Sigmoid colon (tissue), 7 donors: ENCODE results near the gene PUSL1. TPM values are rescaled to one million over a fixed set of nuclear protein-coding genes. Genes with fewer than 3 reads are reported as not detected.

Experiments
- DNase-seq: peaks from one replicate; pipeline ENCODE4 v3.0.0-alpha.2; 2019
- H3K27ac ChIP-seq, 4 donors: fragments of 200-600 bp; sonication (generic); one replicate each; pipeline ENCODE4 v1.5.1; 2016 to 2019; ENCODE audit warnings: mild to moderate bottlenecking in 1 of 4
- H3K27me3 ChIP-seq, 3 donors: fragments of 200-600 bp; sonication (generic); one replicate each; pipeline ENCODE4 v1.5.1; 2019; ENCODE audit warnings: mild to moderate bottlenecking in 1 of 3
- H3K36me3 ChIP-seq, 4 donors: fragments of 200-600 bp; sonication (generic); one replicate each; pipeline ENCODE4 v1.5.1; 2016 to 2019
- H3K4me1 ChIP-seq, 4 donors: fragments of 200-600 bp; sonication (generic); one replicate each; pipeline ENCODE4 v1.5.1; 2017 to 2019
- H3K4me3 ChIP-seq, 4 donors: fragments of 200-600 bp; sonication (generic); one replicate each; pipeline ENCODE4 v1.5.1; 2017 to 2019; ENCODE audit warnings: mild to moderate bottlenecking in 2 of 4, moderate library complexity in 1 of 4
- H3K9me3 ChIP-seq, 4 donors: fragments of 200-600 bp in 3 of 4; sonication (generic) in 3 of 4; one replicate each; pipeline versions ENCODE4 v1.5.1 to v1.6.1; 2013 to 2019
- CTCF ChIP-seq, 4 experiments: fragments of 450-650 bp in 3 of 4; fragments of 200-600 bp in 1 of 4; IDR thresholded peaks; one replicate each; pipeline ENCODE4 v1.5.1; 2016 to 2019; ENCODE audit warnings: antibody characterized with exemption in 4 of 4, mild to moderate bottlenecking in 3 of 4, moderate library complexity in 2 of 4
- EP300 ChIP-seq, 4 donors: sonication (generic); formaldehyde crosslinking; IDR thresholded peaks; one replicate each; pipeline ENCODE4 v1.6.1; 2017; ENCODE audit warnings: antibody characterized with exemption in 4 of 4
- POLR2A ChIP-seq, 2 donors: fragments of 450-650 bp; IDR thresholded peaks; one replicate each; pipeline ENCODE4 v1.6.1; 2016; ENCODE audit warnings: antibody characterized with exemption in 2 of 2, mild to moderate bottlenecking in 2 of 2, moderate library complexity in 2 of 2
- POLR2AphosphoS5 ChIP-seq, 4 donors: sonication (generic); formaldehyde crosslinking; IDR thresholded peaks; one replicate each; pipeline ENCODE4 v1.6.1; 2017; ENCODE audit warnings: antibody characterized with exemption in 4 of 4
- WGBS, 2 donors: extraction: QIAGEN DNeasy Blood & Tissue Kit; methylation state at CpG; one replicate each; pipeline ENCODE4 v1.1.7; 2013; 5-methylcytosine and 5-hydroxymethylcytosine counted together
- intact Hi-C: fragments of 100-400 bp; cut with DNase I; formaldehyde crosslinking; loops from one replicate; pipeline ENCODE4 v1.15.1; 2023
- polyA plus RNA-seq, 3 donors: library from polyadenylated mRNA; stranded (reverse); fragments of 200-250 nt; gene quantifications; one replicate each; pipeline ENCODE4 v1.2.3, GENCODE V29; 2013
- total RNA-seq, 4 donors: library from RNA; depleted of rRNA; stranded (reverse); fragments of >200 nt; gene quantifications; one replicate each; pipeline ENCODE4 v1.1.0, GENCODE V29; 2016
- donor health status: healthy with polysubstance abuse.
- donor health status: Bipolar disorder and iron deficiency.
- donor health status: healthy.

Gene PUSL1
- total and polyA plus RNA-seq, 7 donors, result 12.6 to 24.0 (median 18.9) TPM

GRCh38 chr1:1336446-1336845, 28.0 kb downstream of the PUSL1 start:
- Histone ChIP-seq H3K27me3 (no peaks in the 10 kb centered on the region), H3K27ac (no peak overlapping the region), H3K9me3 (no peaks in the 10 kb centered on the region), H3K36me3 (peaks cover 16 to 56% (median 31%) of the 10 kb centered on the region in 4 donors), H3K4me1 (no peaks in the 10 kb centered on the region), H3K4me3 (no peak overlapping the region)
- intact Hi-C loops, result no loop called here
- no peak for DNase-seq
- WGBS, 2 donors, result 91 to 92% methylated on average over 26 of the region's 26 CpGs
- TF ChIP-seq POLR2AphosphoS5 (IDR thresholded peaks at IDR 0.05) (no peak), EP300 (IDR thresholded peaks at IDR 0.05) (no peak), POLR2A (IDR thresholded peaks at IDR 0.05) (no peak), CTCF (IDR thresholded peaks at IDR 0.05) (no peak)

- no peak for DNase-seq
- 86 to 92% methylated on average over 32 of the region's 32 CpGs for WGBS, 2 donors
- intact Hi-C loops, result no loop called here
- Histone ChIP-seq H3K9me3 (no peaks in the 10 kb centered on the region), H3K27ac (no peak overlapping the region), H3K4me3 (no peak overlapping the region), H3K4me1 (no peaks in the 10 kb centered on the region), H3K27me3 (no peaks in the 10 kb centered on the region), H3K36me3 (peaks cover 16 to 63% (median 37%) of the 10 kb centered on the region in 4 donors)
- TF ChIP-seq CTCF (IDR thresholded peaks at IDR 0.05) (no peak), POLR2A (IDR thresholded peaks at IDR 0.05) (no peak), EP300 (IDR thresholded peaks at IDR 0.05) (no peak), POLR2AphosphoS5 (IDR thresholded peaks at IDR 0.05) (no peak)
These were observed 28.8 kb downstream of the PUSL1 start for GRCh38 chr1:1336931-1337792.

DNA sequence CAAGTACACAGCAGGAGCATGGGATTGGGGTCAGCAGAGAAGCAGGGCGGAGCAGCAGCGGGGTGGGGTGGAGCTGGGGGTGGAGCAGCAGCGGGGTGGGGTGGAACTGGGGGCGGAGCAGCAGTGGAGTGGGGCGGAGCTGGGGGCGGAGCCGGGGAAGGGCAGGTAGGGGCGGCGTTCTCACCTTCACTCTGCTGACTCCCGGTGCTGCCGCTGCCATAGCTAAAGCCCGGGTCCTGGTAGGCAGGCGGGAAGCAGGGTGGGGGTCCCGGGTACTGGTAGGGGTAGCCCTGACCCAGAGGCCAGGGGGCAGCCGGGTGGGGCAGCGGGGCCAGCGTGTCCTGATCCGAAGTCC, 29.4 kb downstream of the PUSL1 start:
- H3K36me3 ChIP-seq, result peaks cover 16 to 64% (median 37%) of the 10 kb centered on the region in 4 donors
- intact Hi-C loops, result no loop called here
- no peaks in the 10 kb centered on the region for H3K27me3 ChIP-seq
- no peaks in the 10 kb centered on the region for H3K9me3 ChIP-seq
- no peak overlapping the region for H3K4me3 ChIP-seq
- 42 to 82% methylated on average over 18 of the region's 18 CpGs for WGBS, 2 donors
- H3K27ac ChIP-seq, result no peak overlapping the region
- no peak for TF ChIP-seq POLR2A (IDR thresholded peaks at IDR 0.05)
- no peak for TF ChIP-seq CTCF (IDR thresholded peaks at IDR 0.05)
- TF ChIP-seq POLR2AphosphoS5 (IDR thresholded peaks at IDR 0.05), result no peak
- TF ChIP-seq EP300 (IDR thresholded peaks at IDR 0.05), result no peak
- DNase-seq, result no peak
- no peaks in the 10 kb centered on the region for H3K4me1 ChIP-seq

DNA sequence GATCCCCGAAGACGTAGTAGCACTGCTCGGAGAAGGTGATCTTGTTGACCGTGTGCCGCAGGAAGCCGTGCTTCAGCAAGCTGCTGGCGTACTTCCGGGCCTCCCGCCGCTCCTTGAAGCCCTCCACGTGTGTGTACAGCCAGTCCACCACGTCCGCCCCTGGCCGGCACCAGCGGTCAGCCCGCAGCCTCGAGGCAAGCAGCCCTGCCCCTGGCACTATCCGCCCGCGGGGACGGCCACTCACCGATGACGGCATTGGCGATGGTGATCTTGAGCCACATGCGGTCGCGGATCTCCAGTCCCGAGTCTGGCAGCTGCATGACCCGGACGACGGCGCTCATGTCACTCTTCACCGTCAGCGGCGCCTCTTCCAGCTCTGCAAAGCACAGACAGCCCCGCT, 29.9 kb downstream of the PUSL1 start:
- WGBS, 2 donors, result 95 to 96% methylated on average over 36 of the region's 36 CpGs
- no peaks in the 10 kb centered on the region for H3K9me3 ChIP-seq

More for the DNA sequence above, 29.9 kb downstream of the PUSL1 start:
- intact Hi-C loops, result no loop called here
- H3K4me1 ChIP-seq, result no peaks in the 10 kb centered on the region
- H3K27me3 ChIP-seq, result no peaks in the 10 kb centered on the region
- peaks cover 16 to 64% (median 37%) of the 10 kb centered on the region in 4 donors for H3K36me3 ChIP-seq
- TF ChIP-seq POLR2AphosphoS5 (IDR thresholded peaks at IDR 0.05), result no peak
- no peak for TF ChIP-seq EP300 (IDR thresholded peaks at IDR 0.05)
- no peak for TF ChIP-seq POLR2A (IDR thresholded peaks at IDR 0.05)
- no peak for TF ChIP-seq CTCF (IDR thresholded peaks at IDR 0.05)
- H3K27ac ChIP-seq, result no peak overlapping the region
- DNase-seq, result no peak
- no peak overlapping the region for H3K4me3 ChIP-seq
